Measurements from ENCODE around the gene METTL23.

GRCh38 chr17:76681222-76682137 lies 45.2 kb upstream of the METTL23 start:
- TF ChIP-seq ARNTL (CRISPR knock-in tag; IDR thresholded peaks at IDR 0.05; ENCODE audit: borderline replicate concordance, low read depth) (no peak), GLIS3 (CRISPR knock-in tag; IDR thresholded peaks at IDR 0.05) (no peak), POU6F1 (CRISPR knock-in tag; IDR thresholded peaks at IDR 0.05; ENCODE audit: borderline replicate concordance, low read depth) (no peak), RARB (CRISPR knock-in tag; IDR thresholded peaks at IDR 0.05) (no peak), TCF4 (CRISPR knock-in tag; IDR thresholded peaks at IDR 0.05; ENCODE audit: borderline replicate concordance) (no peak), ZNF8 (CRISPR knock-in tag; IDR thresholded peaks at IDR 0.05) (no peak), CSDC2 (CRISPR knock-in tag; IDR thresholded peaks at IDR 0.05) (no peak), ZFP30 (CRISPR knock-in tag; IDR thresholded peaks at IDR 0.05) (no peak), SNAI2 (CRISPR knock-in tag; IDR thresholded peaks at IDR 0.05) (no peak)
- TF ChIP-seq, protein P1, sequence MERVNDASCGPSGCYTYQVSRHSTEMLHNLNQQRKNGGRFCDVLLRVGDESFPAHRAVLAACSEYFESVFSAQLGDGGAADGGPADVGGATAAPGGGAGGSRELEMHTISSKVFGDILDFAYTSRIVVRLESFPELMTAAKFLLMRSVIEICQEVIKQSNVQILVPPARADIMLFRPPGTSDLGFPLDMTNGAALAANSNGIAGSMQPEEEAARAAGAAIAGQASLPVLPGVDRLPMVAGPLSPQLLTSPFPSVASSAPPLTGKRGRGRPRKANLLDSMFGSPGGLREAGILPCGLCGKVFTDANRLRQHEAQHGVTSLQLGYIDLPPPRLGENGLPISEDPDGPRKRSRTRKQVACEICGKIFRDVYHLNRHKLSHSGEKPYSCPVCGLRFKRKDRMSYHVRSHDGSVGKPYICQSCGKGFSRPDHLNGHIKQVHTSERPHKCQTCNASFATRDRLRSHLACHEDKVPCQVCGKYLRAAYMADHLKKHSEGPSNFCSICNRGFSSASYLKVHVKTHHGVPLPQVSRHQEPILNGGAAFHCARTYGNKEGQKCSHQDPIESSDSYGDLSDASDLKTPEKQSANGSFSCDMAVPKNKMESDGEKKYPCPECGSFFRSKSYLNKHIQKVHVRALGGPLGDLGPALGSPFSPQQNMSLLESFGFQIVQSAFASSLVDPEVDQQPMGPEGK (CRISPR knock-in tag; IDR thresholded peaks at IDR 0.05; ENCODE audit: borderline replicate concordance): no peak
- TF ChIP-seq, protein P2, sequence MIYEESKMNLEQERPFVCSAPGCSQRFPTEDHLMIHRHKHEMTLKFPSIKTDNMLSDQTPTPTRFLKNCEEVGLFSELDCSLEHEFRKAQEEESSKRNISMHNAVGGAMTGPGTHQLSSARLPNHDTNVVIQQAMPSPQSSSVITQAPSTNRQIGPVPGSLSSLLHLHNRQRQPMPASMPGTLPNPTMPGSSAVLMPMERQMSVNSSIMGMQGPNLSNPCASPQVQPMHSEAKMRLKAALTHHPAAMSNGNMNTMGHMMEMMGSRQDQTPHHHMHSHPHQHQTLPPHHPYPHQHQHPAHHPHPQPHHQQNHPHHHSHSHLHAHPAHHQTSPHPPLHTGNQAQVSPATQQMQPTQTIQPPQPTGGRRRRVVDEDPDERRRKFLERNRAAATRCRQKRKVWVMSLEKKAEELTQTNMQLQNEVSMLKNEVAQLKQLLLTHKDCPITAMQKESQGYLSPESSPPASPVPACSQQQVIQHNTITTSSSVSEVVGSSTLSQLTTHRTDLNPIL (CRISPR knock-in tag; IDR thresholded peaks at IDR 0.05; ENCODE audit: low read depth): no peak
